Fibroblast of villous mesenchyme (primary cell): ENCODE results near the gene UNCX. TPM values are rescaled to one million over a fixed set of nuclear protein-coding genes. Genes with fewer than 3 reads are reported as not detected.

ENCODE experiments used
- DNase-seq: peaks from one replicate; pipeline ENCODE4 v3.0.0-alpha.2; 2010; ENCODE audit warnings: low read depth
- H3K4me3 ChIP-seq: 2 replicates; pipeline ENCODE4 v1.5.1; 2011; ENCODE audit warnings: low read depth, mild to moderate bottlenecking, low read length
- total RNA-seq: library from RNA; depleted of rRNA; stranded (reverse); fragments of >200 nt; gene quantifications from 2 replicates; pipeline ENCODE4 v1.2.3, GENCODE V29; 2012
- TF ChIP-seq, protein P1 (sequence below): IDR thresholded peaks from 2 replicates; pipeline ENCODE4 v1.5.1; 2012; ENCODE audit warnings: low read depth, mild to moderate bottlenecking, low read length; ENCODE audit not compliant: insufficient read depth

UNCX gene
- total RNA-seq, 1 donor: not detected

DNA sequence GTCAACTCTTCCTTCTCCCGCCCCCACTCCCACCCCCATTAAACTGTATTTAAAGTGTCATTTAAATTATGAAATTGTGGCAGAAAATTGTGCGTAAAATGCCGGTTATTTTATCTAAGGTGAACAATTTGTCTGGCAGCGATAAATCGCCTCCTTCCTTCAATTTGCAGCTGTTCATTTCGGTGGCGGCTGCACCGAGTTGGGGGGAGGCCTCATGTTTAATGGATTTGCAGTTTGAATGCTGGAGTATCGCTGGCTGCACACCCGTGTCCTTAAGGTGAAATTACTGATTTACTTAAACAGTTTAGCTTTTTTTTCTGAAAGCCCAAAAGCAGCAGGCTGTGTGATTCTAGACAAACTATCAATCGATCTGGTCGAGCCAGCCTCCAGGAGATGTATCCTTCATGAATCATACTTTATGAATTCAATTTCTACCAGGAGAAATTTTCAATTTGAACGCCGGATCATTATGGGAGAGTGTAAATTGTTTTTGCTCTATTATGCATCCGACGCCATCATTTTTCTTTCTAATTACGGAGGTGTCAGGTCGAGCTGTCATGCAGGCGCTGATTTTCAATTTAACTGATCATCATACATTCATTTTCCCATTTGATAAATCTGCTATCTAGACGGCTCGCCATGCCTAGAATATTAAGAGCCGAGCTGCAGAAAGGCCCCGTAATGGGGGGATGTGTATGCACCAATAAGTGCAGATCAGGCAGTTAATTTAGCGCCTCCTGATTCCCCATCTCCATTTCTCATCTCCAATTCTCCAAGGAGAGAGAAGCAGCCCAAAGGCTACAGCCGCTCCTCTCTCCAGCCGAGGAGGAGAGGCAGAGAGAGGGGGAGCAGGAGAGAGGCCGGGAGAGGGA, 6.5 kb downstream of the UNCX start:
- no peak overlapping the region for H3K4me3 ChIP-seq
- TF ChIP-seq, protein P1, sequence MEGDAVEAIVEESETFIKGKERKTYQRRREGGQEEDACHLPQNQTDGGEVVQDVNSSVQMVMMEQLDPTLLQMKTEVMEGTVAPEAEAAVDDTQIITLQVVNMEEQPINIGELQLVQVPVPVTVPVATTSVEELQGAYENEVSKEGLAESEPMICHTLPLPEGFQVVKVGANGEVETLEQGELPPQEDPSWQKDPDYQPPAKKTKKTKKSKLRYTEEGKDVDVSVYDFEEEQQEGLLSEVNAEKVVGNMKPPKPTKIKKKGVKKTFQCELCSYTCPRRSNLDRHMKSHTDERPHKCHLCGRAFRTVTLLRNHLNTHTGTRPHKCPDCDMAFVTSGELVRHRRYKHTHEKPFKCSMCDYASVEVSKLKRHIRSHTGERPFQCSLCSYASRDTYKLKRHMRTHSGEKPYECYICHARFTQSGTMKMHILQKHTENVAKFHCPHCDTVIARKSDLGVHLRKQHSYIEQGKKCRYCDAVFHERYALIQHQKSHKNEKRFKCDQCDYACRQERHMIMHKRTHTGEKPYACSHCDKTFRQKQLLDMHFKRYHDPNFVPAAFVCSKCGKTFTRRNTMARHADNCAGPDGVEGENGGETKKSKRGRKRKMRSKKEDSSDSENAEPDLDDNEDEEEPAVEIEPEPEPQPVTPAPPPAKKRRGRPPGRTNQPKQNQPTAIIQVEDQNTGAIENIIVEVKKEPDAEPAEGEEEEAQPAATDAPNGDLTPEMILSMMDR: no peak
- no peak for DNase-seq

DNA sequence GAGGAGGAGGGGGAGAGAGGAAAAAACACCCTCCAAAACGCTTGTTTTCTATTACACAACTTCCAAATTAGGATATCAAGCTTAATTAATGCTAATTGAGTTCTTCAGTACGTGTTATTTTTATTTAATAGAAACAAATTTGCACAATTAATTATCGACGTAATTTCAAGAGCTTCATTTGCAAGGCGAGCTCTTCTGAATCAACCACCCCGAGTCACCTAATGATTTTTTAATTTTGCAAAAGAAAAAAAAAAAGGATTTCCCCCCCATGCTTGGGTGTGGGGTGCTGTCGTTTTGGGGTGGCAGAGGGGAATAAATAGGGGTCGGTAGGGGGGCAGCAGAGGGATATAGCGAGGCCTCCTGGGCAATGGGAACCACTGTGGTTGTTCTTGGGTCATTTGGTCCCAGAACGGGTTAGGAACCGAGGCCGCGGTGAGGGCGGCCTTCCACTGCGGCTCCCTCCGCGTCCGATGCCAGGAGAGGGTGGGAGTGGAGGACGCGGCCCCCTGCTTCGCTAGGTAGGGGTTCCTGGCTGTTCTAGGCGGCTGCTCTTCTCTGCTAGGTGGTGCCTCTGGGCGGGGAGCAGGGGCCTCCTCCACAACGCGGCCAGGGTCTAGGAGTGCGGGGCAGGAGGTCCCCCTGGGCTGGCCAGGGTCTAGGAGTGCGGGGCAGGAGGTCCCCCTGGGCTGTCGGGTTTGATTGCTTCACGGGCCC, 7.3 kb downstream of the UNCX start:
- no peak overlapping the region for H3K4me3 ChIP-seq
- DNase-seq: no peak
- TF ChIP-seq, protein P1: no peak

DNA sequence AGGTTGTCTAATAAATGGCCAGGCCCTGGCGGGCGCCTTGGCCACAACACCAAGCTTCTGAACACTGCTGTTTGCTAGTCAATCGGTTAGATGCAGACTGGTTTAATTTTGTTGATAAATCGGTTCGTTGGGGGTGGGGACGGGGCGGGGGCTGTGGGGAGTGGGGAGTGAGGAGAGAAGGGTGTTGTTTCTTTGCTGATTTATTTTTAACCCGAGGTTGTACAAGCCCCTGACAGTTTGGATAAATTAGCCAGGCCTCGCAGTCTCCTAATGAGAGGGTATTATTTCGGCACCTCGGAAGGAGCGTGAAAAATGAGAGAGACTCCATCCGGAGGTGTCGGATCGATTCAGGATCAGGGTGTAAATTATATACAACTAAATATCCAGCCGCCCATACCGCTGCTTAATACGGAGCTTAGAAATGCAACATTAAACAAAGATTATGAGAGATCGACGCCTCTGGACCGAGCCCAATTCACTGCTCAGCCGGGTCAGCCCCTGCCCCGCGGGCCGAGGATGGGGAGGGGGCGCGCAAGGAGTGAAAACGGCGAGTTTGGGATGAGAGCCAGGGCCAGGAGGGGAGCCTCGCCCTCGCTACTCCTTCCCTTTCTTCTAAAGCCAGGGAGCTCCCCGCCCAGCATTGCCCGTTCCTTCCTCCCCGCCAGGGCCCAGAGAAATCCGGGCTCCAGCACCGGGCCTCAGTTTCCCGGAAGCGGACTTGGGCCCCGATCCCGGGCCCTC, 8.0 kb downstream of the UNCX start:
- no peak for DNase-seq
- no peak overlapping the region for H3K4me3 ChIP-seq
- TF ChIP-seq, protein P1: no peak

DNA sequence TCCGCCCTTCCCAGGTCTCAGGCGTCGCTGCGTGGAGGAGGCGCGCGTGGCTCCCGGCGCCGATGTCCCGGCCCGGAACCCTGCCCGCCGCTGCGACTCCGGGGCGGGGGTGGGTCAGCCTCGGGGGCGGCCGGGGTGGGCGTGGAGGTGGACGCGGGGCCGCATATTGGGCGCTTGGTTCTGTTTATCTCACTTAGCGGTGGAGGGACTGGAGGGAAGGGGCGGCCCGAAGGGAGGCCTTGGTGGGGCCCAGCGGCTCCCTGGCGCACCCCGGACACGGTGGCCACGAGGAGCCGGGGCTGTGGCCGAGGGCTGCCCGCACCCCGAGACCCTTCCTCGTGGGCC, 8.6 kb downstream of the UNCX start:
- TF ChIP-seq, protein P1: no peak
- H3K4me3 ChIP-seq: no peak overlapping the region
- no peak for DNase-seq

DNA sequence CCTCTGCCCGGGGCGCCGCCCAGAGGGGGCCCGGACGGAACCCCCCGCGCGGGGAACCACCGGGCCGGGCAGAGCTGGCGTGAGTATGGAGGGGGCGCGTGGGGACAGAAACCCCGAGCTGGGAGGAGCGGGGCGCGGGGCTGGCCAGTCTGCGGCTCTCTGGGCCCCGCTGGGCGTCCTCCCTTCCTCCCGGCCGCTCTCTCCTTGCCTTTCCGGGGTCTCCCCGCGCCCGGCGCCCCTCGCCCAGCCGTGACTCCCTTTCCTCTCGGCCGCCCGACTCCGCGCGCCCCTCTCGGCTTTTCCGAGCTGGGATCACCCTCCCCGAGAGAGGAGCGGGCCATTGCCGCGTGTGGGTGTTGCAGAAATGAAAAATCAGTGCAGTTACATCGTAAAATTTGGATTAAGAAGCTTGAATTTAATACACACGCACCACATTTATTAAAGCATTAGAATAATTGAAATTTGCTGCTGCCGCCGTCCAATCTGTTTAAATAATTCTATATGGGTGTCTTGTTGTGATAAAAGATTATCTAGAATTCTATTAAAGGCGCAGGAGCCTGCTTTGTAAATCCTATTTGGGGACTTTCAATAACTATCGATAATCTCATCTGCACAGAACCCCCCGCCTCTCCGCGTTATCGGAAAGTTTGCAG, 9.1 kb downstream of the UNCX start:
- DNase-seq: no peak
- no peak overlapping the region for H3K4me3 ChIP-seq
- TF ChIP-seq, protein P1: no peak

DNA sequence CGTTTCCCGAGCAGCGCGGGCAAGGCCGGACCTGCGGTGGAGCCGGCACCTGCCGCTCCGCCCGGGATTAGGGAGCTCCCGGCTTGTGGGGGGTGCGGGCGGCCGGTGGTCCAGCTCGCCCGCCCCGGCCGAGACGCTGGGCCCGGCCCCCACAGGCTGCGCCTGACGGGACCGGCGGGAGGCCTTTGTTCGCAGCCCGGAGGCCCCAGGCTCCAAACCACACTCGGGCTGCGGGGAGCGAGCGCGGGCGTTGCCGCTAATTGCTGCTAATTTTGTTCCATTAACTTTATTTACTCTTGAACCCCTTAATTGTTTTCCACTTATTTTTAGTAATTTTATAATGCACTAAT, 9.6 kb downstream of the UNCX start:
- TF ChIP-seq, protein P1: no peak
- H3K4me3 ChIP-seq: no peak overlapping the region
- no peak for DNase-seq
